Vagina (tissue), 2 donors: ENCODE results near the gene DCDC2. TPM values are rescaled to one million over a fixed set of nuclear protein-coding genes. Genes with fewer than 3 reads are reported as not detected.
"Not testable (repeated sequence)": the region's sequence is repeated elsewhere in the genome, so short reads cannot be mapped to it uniquely, and the experiment has no call there.

ENCODE experiments used
- DNase-seq, 2 donors: peaks; one replicate each; pipeline ENCODE4 v3.0.0-alpha.2; 2017; ENCODE audit errors: extremely low spot score in 2 of 2
- H3K27ac ChIP-seq: fragments of 200-600 bp; sonication (generic); one replicate; pipeline ENCODE4 v1.5.1; 2019
- H3K27me3 ChIP-seq: fragments of 200-600 bp; sonication (generic); one replicate; pipeline ENCODE4 v1.5.1; 2019
- H3K36me3 ChIP-seq, 2 donors: fragments of 200-600 bp; sonication (generic); one replicate each; pipeline ENCODE4 v1.5.1; 2017 to 2019
- H3K4me1 ChIP-seq: fragments of 200-600 bp; sonication (generic); one replicate; pipeline ENCODE4 v1.5.1; 2019
- H3K4me3 ChIP-seq, 2 donors: fragments of 200-600 bp; sonication (generic); 1 replicate in 1 of 2; 2 replicates in 1 of 2; pipeline ENCODE4 v1.5.1; 2016 to 2019
- H3K9me3 ChIP-seq: fragments of 200-600 bp; sonication (generic); one replicate; pipeline ENCODE4 v1.5.1; 2019
- POLR2A ChIP-seq, 2 donors: fragments of 450-650 bp; IDR thresholded peaks; one replicate each; pipeline ENCODE4 v1.6.1; 2017; ENCODE audit warnings: antibody characterized with exemption in 2 of 2, mild to moderate bottlenecking in 2 of 2, moderate library complexity in 2 of 2
- POLR2AphosphoS5 ChIP-seq, 2 donors: sonication (generic); formaldehyde crosslinking; IDR thresholded peaks; one replicate each; pipeline ENCODE4 v1.9.0; 2017; ENCODE audit warnings: antibody characterized with exemption in 2 of 2, mild to moderate bottlenecking in 2 of 2, low read depth in 1 of 2; ENCODE audit not compliant: insufficient read depth in 1 of 2
- intact Hi-C: fragments of 100-400 bp; cut with DNase I; formaldehyde crosslinking; loops from one replicate; pipeline ENCODE4 v1.15.1; 2023
- total RNA-seq: library from RNA; depleted of rRNA; stranded (reverse); fragments of >200 nt; gene quantifications from one replicate; pipeline ENCODE4 v1.2.3, GENCODE V29; 2016
- TF ChIP-seq, protein P1 (sequence below), 3 experiments: fragments of 450-650 bp in 2 of 3; fragments of 200-600 bp in 1 of 3; sonication (generic) in 1 of 3; IDR thresholded peaks; one replicate each; pipeline ENCODE4 v1.5.1; 2017 to 2019; ENCODE audit warnings: antibody characterized with exemption in 3 of 3, mild to moderate bottlenecking in 2 of 3, moderate library complexity in 2 of 3

DCDC2 gene
- total RNA-seq, 1 donor from 2014 or later, result not detected

DNA sequence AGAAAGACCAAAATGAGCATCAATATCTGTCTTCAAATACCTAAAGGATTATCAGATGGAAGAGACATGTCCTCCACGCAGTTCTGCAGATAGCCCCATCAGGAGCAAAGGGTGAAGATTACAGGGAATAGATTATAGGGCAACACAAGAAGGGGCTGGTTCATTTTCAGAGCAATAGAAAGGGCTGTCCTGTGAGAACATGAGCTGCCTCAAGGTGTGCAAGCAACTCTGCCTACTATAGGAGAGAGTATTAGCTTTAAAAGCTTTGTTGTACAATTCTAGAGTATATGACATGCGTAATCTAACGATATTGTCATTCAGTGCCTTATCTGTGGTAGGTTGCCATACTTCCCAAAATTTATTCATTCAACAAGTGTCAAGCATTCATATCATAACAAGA, 119.2 kb downstream of the DCDC2 start:
- no peaks in the 10 kb centered on the region for H3K9me3 ChIP-seq
- H3K27ac ChIP-seq, result no peak overlapping the region
- H3K4me3 ChIP-seq, result no peak overlapping the region
- intact Hi-C loops, result no loop called here
- no peaks in the 10 kb centered on the region for H3K27me3 ChIP-seq
- no peaks in the 10 kb centered on the region for H3K4me1 ChIP-seq
- H3K36me3 ChIP-seq, result no peaks in the 10 kb centered on the region
- no peak for DNase-seq
- TF ChIP-seq POLR2AphosphoS5 (IDR thresholded peaks at IDR 0.05; ENCODE audit: insufficient read depth in 1 of 2, low read depth in 1 of 2) (no peak), POLR2A (IDR thresholded peaks at IDR 0.05) (no peak)
- TF ChIP-seq, protein P1, sequence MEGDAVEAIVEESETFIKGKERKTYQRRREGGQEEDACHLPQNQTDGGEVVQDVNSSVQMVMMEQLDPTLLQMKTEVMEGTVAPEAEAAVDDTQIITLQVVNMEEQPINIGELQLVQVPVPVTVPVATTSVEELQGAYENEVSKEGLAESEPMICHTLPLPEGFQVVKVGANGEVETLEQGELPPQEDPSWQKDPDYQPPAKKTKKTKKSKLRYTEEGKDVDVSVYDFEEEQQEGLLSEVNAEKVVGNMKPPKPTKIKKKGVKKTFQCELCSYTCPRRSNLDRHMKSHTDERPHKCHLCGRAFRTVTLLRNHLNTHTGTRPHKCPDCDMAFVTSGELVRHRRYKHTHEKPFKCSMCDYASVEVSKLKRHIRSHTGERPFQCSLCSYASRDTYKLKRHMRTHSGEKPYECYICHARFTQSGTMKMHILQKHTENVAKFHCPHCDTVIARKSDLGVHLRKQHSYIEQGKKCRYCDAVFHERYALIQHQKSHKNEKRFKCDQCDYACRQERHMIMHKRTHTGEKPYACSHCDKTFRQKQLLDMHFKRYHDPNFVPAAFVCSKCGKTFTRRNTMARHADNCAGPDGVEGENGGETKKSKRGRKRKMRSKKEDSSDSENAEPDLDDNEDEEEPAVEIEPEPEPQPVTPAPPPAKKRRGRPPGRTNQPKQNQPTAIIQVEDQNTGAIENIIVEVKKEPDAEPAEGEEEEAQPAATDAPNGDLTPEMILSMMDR (IDR thresholded peaks at IDR 0.05), result no peak

DNA sequence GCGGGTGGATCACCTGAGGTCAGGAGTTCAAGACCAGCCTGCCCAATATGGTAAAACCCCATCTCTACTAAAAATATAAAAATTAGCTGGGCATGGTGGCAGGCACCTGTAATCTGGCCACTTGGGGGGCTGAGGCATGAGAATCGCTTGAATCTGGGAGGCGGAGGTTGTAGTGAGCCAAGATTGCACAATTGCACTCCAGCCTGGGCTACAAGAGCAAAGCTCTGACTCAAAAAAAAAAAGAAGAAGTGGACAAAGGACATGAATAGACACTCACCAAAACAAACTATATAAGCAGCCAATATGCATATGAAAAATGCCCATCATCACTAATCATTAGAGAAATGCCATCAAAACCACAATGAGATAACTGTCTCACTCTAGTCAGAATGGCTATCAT, 121.1 kb downstream of the DCDC2 start:
- H3K27ac ChIP-seq, intact Hi-C loops, H3K36me3 ChIP-seq, H3K4me3 ChIP-seq, H3K9me3 ChIP-seq, DNase-seq, H3K4me1 ChIP-seq, H3K27me3 ChIP-seq: not testable (repeated sequence)

DNA sequence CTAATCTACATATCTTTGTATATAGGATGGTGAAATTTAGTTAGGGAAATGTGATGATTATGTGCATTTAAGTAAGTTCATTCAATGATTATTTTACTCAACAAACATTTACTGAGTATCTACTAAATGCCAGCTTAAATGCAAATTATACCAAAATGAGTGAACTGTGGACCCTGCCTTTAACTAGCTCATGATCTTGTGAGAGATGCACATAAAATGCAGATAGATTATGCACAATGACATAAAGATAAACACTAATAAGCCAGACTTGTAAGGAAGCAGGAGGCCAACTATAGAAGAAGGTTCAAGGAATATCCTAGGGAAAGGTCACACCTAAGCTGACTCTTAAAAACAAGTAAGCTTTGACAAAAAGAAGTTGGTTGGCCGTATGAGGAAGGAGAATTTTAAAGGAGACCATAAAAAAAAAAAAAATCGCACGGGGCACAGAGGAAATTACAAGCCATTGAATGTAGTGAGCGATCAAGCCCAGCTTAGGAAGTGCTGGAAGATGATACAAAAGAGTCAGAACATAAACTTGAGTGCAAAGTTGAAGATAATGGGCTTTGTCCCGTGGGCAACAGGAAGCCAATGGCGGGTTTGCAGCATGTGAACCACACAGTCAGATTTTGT, 123.9 kb downstream of the DCDC2 start:
- no peak for DNase-seq
- Histone ChIP-seq H3K27me3 (no peaks in the 10 kb centered on the region), H3K4me3 (no peak overlapping the region), H3K27ac (no peak overlapping the region), H3K9me3 (no peaks in the 10 kb centered on the region), H3K4me1 (no peaks in the 10 kb centered on the region), H3K36me3 (no peaks in the 10 kb centered on the region)
- TF ChIP-seq POLR2A (IDR thresholded peaks at IDR 0.05) (no peak), POLR2AphosphoS5 (IDR thresholded peaks at IDR 0.05; ENCODE audit: insufficient read depth in 1 of 2, low read depth in 1 of 2) (no peak)
- TF ChIP-seq, protein P1 (IDR thresholded peaks at IDR 0.05), result no peak
- intact Hi-C loops, result no loop called here

DNA sequence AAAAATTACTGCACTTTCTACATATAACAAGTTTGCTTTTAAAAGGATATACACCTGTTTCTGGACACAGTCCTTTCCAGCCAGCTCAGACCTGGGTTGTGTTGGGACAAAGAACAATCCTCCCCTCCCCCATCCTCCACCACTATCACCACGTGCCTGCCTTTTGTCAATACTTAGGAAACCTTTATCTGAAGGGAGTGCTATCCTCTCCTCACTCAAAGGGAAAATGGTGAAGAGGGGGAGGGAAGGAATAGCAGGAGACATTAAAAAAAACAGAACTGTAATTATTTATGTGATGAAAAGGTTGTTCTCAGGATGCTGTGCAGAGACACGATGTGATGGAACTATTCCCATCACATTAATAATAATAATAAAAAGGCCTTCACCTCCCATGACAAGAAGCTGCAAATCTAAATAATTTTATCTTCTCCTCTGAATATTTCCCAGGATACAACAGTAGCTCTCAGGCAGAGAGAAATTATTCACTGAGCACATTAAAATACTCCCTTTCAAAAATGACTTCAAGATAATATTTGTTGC, 126.4 kb downstream of the DCDC2 start:
- Histone ChIP-seq H3K4me3 (no peak overlapping the region), H3K36me3 (no peaks in the 10 kb centered on the region), H3K27me3 (no peaks in the 10 kb centered on the region), H3K9me3 (no peaks in the 10 kb centered on the region), H3K4me1 (no peaks in the 10 kb centered on the region), H3K27ac (no peak overlapping the region)
- DNase-seq, result no peak
- intact Hi-C loops, result no loop called here
- TF ChIP-seq, protein P1 (IDR thresholded peaks at IDR 0.05), result no peak

DNA sequence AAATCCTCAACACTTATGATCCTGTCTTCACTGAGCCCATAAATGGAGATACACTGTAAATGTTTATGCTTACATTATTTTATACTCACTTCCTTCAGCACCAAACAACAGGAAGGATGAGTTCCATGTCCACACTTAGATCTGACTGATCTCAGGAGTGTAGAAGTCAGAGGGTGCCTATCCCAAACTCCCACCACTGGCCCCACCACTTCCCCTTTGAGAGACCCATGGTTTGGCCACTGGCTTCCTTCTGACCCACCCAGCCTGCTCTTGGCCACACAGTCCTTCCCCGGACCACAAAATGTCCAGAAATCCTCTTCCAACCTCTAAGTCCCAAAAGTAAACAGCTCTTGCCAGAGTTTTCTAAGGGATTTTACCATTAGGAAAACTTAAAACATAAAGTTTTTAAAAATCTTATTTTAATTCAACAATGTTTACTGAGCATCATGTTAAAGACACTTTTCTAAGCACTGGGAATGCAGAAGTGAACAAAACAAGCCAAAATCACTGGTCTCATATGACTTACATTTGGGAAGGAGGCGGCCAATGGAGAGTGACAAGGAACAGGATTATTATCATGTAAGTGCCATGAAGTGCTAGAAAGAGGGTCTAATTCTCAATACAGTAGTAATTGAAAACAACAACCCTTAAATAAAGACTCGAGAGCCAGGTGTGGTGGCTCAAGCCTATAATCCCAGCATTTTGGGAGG, 128.0 kb downstream of the DCDC2 start:
- no peak overlapping the region for H3K27ac ChIP-seq
- no peaks in the 10 kb centered on the region for H3K4me1 ChIP-seq
- H3K4me3 ChIP-seq, result no peak overlapping the region
- H3K36me3 ChIP-seq, result no peaks in the 10 kb centered on the region
- no peaks in the 10 kb centered on the region for H3K27me3 ChIP-seq
- no peaks in the 10 kb centered on the region for H3K9me3 ChIP-seq
- intact Hi-C loops, result no loop called here
- TF ChIP-seq POLR2AphosphoS5 (IDR thresholded peaks at IDR 0.05; ENCODE audit: insufficient read depth in 1 of 2, low read depth in 1 of 2) (no peak), POLR2A (IDR thresholded peaks at IDR 0.05) (no peak)
- TF ChIP-seq, protein P1 (IDR thresholded peaks at IDR 0.05), result no peak
- DNase-seq, result no peak
